22Rv1 (cell line): ENCODE measurements around the gene ACAP3.

ENCODE experiments used
- CTCF ChIP-seq: fragments of 450-650 bp; IDR thresholded peaks from 2 replicates; pipeline ENCODE4 v1.5.1; 2017; ENCODE audit warnings: mild to moderate bottlenecking
- ZFX ChIP-seq: fragments of 450-650 bp; IDR thresholded peaks from 2 replicates; pipeline ENCODE4 v1.6.1; 2017; ENCODE audit warnings: antibody characterized with exemption, borderline replicate concordance

- TF ChIP-seq CTCF (no peak), ZFX (no peak)
These were observed 39.4 kb downstream of the ACAP3 start for GRCh38 chr1:1268284-1268682.
